ENCODE data around the gene CREB3.

DNA sequence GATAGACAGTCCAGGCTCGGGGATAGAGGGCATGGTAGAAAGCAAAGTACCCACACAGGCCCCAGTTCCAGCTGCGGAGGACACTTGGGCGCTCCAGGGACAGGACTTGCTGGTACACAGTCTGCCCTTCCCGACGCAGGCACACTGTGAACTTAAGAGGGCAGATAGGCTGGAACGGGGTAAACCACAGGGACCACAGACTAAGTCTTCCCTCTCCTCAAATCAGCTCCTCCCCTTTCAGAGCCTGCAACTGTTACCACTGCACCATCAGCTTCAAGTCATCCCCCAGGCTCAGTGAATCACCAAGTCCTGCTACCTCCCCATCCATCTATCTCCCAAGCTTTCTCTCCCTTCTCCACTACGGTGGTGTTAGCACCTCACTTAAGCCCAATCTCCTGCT is 9.3 kb downstream of the CREB3 start:
- TF ChIP-seq EZH2 (IDR thresholded peaks at IDR 0.05; ENCODE audit: borderline replicate concordance, low read length): no peak
- TF ChIP-seq, protein P1, sequence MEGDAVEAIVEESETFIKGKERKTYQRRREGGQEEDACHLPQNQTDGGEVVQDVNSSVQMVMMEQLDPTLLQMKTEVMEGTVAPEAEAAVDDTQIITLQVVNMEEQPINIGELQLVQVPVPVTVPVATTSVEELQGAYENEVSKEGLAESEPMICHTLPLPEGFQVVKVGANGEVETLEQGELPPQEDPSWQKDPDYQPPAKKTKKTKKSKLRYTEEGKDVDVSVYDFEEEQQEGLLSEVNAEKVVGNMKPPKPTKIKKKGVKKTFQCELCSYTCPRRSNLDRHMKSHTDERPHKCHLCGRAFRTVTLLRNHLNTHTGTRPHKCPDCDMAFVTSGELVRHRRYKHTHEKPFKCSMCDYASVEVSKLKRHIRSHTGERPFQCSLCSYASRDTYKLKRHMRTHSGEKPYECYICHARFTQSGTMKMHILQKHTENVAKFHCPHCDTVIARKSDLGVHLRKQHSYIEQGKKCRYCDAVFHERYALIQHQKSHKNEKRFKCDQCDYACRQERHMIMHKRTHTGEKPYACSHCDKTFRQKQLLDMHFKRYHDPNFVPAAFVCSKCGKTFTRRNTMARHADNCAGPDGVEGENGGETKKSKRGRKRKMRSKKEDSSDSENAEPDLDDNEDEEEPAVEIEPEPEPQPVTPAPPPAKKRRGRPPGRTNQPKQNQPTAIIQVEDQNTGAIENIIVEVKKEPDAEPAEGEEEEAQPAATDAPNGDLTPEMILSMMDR (conservative IDR thresholded peaks at IDR 0.05 in 1 of 2, IDR thresholded peaks at IDR 0.05 in 1 of 2; ENCODE audit: extremely low read depth in 1 of 2, insufficient read depth in 1 of 2, low read depth in 1 of 2, low read length in 2 of 2): no peak

Data from mammary epithelial cell (primary cell).